Tibial nerve (tissue), 4 donors: Measurements from ENCODE around the gene MYH8. TPM values are rescaled to one million over a fixed set of nuclear protein-coding genes. Genes with fewer than 3 reads are reported as not detected.

Experiments
- DNase-seq, 2 donors: peaks; one replicate each; pipeline ENCODE4 v3.0.0-alpha.2; 2019; ENCODE audit warnings: low spot score in 2 of 2
- H3K27ac ChIP-seq, 4 donors: fragments of 200-600 bp; sonication (generic) in 3 of 4; one replicate each; pipeline ENCODE4 v1.5.1; 2017 to 2019; ENCODE audit warnings: mild to moderate bottlenecking in 1 of 4
- H3K27me3 ChIP-seq, 2 donors: fragments of 200-600 bp; sonication (generic) in 1 of 2; one replicate each; pipeline versions ENCODE4 v1.5.1 to v1.6.0; 2017 to 2019
- H3K36me3 ChIP-seq, 3 donors: fragments of 200-600 bp; sonication (generic); one replicate each; pipeline ENCODE4 v1.5.1; 2018 to 2019
- H3K4me1 ChIP-seq, 4 donors: fragments of 200-600 bp; sonication (generic) in 3 of 4; one replicate each; pipeline ENCODE4 v1.5.1; 2017 to 2019
- H3K4me3 ChIP-seq, 4 donors: fragments of 200-600 bp; sonication (generic) in 3 of 4; one replicate each; pipeline ENCODE4 v1.5.1; 2017 to 2019; ENCODE audit warnings: mild to moderate bottlenecking in 1 of 4, moderate library complexity in 1 of 4
- H3K9me3 ChIP-seq, 4 donors: fragments of 200-600 bp; sonication (generic) in 3 of 4; one replicate each; pipeline ENCODE4 v1.5.1; 2017 to 2019
- CTCF ChIP-seq, 5 experiments: fragments of 200-600 bp in 3 of 5; fragments of 450-650 bp in 2 of 5; sonication (generic) in 3 of 5; IDR thresholded peaks; one replicate each; pipeline ENCODE4 v1.5.1; 2016 to 2019; ENCODE audit warnings: antibody characterized with exemption in 5 of 5, mild to moderate bottlenecking in 3 of 5, moderate library complexity in 2 of 5
- EP300 ChIP-seq, 2 donors: sonication (generic); formaldehyde crosslinking; IDR thresholded peaks; one replicate each; pipeline ENCODE4 v1.6.1; 2017; ENCODE audit warnings: antibody characterized with exemption in 2 of 2, mild to moderate bottlenecking in 1 of 2
- POLR2A ChIP-seq, 2 donors: fragments of 450-650 bp; IDR thresholded peaks; one replicate each; pipeline ENCODE4 v1.6.1; 2017; ENCODE audit warnings: antibody characterized with exemption in 2 of 2, mild to moderate bottlenecking in 2 of 2, moderate library complexity in 2 of 2
- WGBS, 2 donors: methylation state at CpG; one replicate each; pipeline ENCODE4 v1.1.5; 2018; 5-methylcytosine and 5-hydroxymethylcytosine counted together
- total RNA-seq, 4 donors: library from RNA; depleted of rRNA; stranded (reverse); fragments of >200 nt; gene quantifications; one replicate each; pipeline ENCODE4 v1.1.0, GENCODE V29; 2016

MYH8 gene
- total RNA-seq, 4 donors from 2014 or later, result not detected

- 39 to 55% methylated on average over 6 of the region's 6 CpGs for WGBS, 2 donors
- Histone ChIP-seq H3K27me3 (no peaks in the 10 kb centered on the region), H3K4me1 (no peaks in the 10 kb centered on the region), H3K27ac (no peak overlapping the region), H3K4me3 (no peak overlapping the region), H3K9me3 (no peaks in the 10 kb centered on the region), H3K36me3 (no peaks in the 10 kb centered on the region)
- no peak for TF ChIP-seq CTCF (IDR thresholded peaks at IDR 0.05)
- no peak for TF ChIP-seq POLR2A (IDR thresholded peaks at IDR 0.05)
- TF ChIP-seq EP300 (IDR thresholded peaks at IDR 0.05), result no peak
- no peak for DNase-seq
Observed at GRCh38 chr17:10385871-10386270, 35.9 kb downstream of the MYH8 start.

GRCh38 chr17:10384175-10384574 is 37.6 kb downstream of the MYH8 start:
- 63 to 70% methylated on average over 8 of the region's 8 CpGs for WGBS, 2 donors
- no peak overlapping the region for H3K27ac ChIP-seq
- no peak for TF ChIP-seq POLR2A (IDR thresholded peaks at IDR 0.05)
- no peak for TF ChIP-seq EP300 (IDR thresholded peaks at IDR 0.05)
- TF ChIP-seq CTCF (IDR thresholded peaks at IDR 0.05), result no peak
- no peak for DNase-seq
- no peaks in the 10 kb centered on the region for H3K36me3 ChIP-seq
- H3K4me1 ChIP-seq, result no peaks in the 10 kb centered on the region
- H3K27me3 ChIP-seq, result no peaks in the 10 kb centered on the region
- H3K9me3 ChIP-seq, result no peaks in the 10 kb centered on the region
- H3K4me3 ChIP-seq, result no peak overlapping the region

- TF ChIP-seq CTCF (IDR thresholded peaks at IDR 0.05) (no peak), POLR2A (IDR thresholded peaks at IDR 0.05) (no peak), EP300 (IDR thresholded peaks at IDR 0.05) (no peak)
- Histone ChIP-seq H3K27me3 (no peaks in the 10 kb centered on the region), H3K36me3 (no peaks in the 10 kb centered on the region), H3K4me3 (no peak overlapping the region), H3K4me1 (no peaks in the 10 kb centered on the region), H3K27ac (no peak overlapping the region), H3K9me3 (no peaks in the 10 kb centered on the region)
- DNase-seq, result no peak
- 78 to 83% methylated on average over 3 of the region's 3 CpGs for WGBS, 2 donors
Observed at GRCh38 chr17:10380631-10381408, 40.9 kb downstream of the MYH8 start.

- Histone ChIP-seq H3K9me3 (no peaks in the 10 kb centered on the region), H3K4me3 (no peak within 1 kb of the TSS), H3K27ac (no peak within 1 kb of the TSS), H3K4me1 (no peaks in the 10 kb centered on the region), H3K27me3 (no peaks in the 10 kb centered on the region), H3K36me3 (no peaks in the 10 kb centered on the region)
- DNase-seq, result no peak
- no peak for TF ChIP-seq EP300 (IDR thresholded peaks at IDR 0.05)
- no peak for TF ChIP-seq CTCF (IDR thresholded peaks at IDR 0.05)
- TF ChIP-seq POLR2A (IDR thresholded peaks at IDR 0.05), result no peak
- 81% methylated on average over 5 of the region's 5 CpGs for WGBS, 2 donors
Observed at GRCh38 chr17:10372906-10373305, 48.8 kb downstream of the MYH8 start, which contains the start of gene MYH13. MYH13 (minus strand) TSS chr17:10373006; CDS start chr17:10364530, 8,476 bp downstream.

- H3K4me3 ChIP-seq, result no peak overlapping the region
- no peak overlapping the region for H3K27ac ChIP-seq
- 84 to 86% methylated on average over 7 of the region's 7 CpGs for WGBS, 2 donors
- no peak for DNase-seq
- no peaks in the 10 kb centered on the region for H3K27me3 ChIP-seq
- H3K36me3 ChIP-seq, result no peaks in the 10 kb centered on the region
- H3K4me1 ChIP-seq, result no peaks in the 10 kb centered on the region
- TF ChIP-seq EP300 (IDR thresholded peaks at IDR 0.05) (no peak), POLR2A (IDR thresholded peaks at IDR 0.05) (no peak), CTCF (IDR thresholded peaks at IDR 0.05) (no peak)
- H3K9me3 ChIP-seq, result no peaks in the 10 kb centered on the region
Observed at GRCh38 chr17:10370016-10370608, 51.6 kb downstream of the MYH8 start.
